GM19035 (cell line): ENCODE data around the gene OSBP2.

ENCODE experiments used
- ATAC-seq: cut with Tn5 transposase; IDR thresholded peaks from one replicate; pipeline ENCODE4 v1.9.1; 2021; ENCODE audit not compliant: unreplicated experiment

The OSBP2 gene

DNA sequence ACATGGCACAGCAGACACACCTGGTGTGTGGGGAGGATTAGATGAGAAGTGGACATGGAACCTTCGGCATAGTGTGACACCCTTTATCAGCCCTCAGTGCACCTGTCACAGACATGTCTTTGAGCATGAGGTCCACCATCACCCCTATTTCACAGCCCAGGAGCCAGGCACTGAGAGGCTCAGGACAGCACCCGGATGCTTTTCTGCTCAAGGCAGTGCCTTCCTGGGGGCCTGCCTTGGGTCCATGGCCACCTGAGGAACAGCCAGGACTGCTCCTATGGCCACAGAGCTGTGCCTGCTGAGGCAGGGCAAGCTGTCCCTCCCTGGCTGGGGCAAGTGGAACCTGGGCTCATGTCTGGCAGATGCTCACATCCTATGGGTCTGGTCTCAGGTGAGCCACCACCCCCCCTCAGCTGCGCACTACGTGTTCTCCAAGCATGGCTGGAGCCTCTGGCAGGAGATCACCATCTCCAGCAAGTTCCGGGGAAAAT, 198.1 kb downstream of the OSBP2 start:
- ATAC-seq, result no peak

DNA sequence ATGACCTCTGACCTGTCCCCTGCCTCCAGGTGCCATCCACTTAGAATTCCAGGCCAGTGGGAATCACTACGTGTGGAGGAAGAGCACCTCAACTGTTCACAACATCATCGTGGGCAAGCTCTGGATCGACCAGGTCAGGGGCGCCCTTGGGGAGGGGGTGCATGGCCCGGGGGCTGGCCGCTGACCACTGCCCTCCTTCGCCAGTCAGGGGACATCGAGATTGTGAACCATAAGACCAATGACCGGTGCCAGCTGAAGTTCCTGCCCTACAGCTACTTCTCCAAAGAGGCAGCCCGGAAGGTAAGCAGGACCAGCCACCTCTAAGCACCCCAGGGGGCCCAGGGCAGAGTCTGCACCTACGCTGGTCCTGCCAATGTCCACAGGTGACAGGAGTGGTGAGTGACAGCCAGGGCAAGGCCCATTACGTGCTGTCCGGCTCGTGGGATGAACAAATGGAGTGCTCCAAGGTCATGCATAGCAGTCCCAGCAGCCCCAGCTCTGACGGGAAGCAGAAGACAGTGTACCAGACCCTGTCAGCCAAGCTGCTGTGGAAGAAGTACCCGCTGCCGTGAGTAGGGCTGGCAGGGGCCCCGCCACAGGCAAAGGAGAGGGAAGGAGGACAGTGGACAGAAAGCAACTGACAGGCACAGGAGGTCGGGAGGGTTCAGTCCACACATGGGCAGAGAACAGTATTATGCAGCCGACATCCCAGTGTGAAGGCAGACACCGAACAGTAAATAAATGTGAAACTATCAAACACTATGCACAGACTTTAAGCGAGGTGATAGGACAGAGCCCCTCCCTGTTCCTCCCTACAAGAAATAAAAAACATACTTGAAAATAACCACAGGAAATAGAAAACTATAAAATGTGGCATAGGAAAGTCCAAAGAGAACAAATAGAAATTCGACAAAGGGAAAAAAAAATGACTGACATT, 199.0 kb downstream of the OSBP2 start:
- no peak for ATAC-seq

DNA sequence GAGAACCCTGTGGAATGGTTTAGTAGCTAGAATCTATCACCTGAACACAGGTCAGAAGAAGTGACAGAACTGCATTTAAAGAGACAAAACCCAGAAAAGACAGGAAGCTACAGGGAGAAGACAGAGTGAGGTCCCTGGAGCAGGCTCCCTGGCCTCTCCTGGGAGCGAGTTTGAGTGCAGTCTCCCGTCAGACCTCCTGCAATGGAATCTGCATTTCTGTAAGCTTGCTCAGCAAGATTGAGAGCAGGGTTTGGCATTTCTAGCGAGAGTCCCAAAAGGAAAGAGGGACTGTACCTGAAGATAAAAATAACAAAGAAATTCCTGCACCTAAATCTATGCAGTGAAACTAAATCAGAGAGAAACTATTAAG, 199.7 kb downstream of the OSBP2 start:
- no peak for ATAC-seq

DNA sequence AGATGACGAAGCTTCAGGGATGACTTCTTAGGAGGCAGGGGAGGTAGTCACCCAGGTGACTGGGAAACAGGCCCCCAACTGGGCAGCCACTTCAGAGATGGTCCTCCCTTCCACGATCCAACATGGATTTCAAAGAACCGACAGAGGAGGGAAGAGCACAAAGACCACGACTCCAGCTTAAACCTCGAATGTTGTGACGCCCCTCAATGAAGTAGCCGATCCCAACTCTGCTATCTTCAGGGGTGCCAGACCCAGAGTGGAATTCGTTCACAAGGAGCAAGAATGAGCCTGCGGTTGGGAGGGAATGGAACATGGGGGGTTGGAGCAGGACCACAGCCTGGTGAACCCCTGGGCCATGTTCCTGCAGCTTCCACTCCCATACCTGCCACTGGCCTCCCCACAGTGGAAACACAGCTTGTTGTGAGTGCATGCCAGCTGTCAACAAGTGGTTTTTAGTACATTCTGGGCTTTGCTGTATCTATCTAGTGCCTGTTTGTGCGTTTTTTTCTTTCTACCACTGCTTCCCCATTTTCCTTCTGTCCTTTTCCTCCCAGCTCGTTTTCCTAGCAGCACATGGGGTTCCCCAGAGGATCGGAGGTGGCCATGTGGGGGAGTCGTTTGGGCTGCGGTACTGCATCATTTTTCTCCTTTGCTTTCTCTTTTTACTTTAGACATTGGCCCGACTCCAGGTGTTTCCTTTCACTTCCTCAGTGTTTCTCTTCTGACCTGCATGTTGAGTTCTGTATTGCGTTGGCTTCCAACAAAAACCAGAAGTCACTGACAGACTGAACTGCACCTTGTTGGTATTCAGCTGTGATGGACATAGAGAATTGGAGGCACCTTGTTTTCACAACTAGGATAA, 208.1 kb downstream of the OSBP2 start:
- ATAC-seq, result no peak

DNA sequence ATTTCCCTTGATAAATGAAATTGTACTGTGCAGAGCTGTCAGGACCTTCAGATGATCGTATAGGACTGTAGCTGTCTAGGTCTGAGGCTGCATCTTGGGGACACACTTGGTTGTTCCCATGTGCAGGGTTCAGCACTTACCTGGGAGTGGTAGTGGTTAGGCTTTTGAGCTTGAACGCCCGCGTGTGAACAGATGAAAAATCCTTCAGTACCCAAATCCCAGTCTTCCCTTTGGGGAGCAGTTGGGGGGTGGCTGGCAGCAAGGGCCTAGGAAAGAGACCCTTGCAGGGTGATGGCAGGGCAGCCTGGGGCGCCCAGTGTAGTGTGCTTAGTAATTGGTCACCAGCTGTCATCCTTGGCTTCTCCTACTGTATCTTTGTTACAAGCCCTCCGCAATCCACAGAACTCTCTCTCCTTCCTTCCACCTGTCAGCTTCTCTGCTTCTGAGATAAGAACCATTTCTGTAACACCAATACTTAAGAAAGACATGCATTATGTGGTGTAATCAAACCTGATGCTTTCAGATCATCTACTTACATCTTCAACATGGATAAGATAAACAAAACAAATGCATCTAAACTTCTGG, 209.3 kb downstream of the OSBP2 start:
- ATAC-seq, result no peak

DNA sequence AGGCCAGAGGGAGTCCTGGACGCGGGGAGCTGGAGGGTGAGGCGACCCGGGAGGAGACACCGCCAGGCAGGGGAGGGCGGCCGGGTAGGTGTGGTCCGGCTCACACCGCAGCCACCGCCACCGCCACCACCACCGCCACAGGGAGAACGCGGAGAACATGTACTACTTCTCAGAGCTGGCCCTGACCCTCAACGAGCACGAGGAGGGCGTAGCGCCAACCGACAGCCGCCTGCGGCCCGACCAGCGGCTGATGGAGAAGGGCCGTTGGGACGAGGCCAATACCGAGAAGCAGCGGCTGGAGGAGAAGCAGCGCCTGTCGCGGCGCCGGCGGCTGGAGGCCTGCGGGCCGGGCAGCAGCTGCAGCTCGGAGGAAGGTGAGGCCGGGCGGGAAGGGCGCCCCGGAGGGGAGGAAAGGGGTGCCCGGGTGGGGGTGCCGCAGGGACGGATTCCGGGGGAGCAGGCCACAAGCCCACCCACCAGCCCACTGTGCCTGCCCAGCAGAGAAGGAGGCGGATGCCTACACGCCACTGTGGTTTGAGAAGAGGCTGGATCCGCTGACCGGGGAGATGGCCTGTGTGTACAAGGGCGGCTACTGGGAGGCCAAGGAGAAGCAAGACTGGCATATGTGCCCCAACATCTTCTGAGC, 211.1 kb downstream of the OSBP2 start:
- ATAC-seq, result no peak

DNA sequence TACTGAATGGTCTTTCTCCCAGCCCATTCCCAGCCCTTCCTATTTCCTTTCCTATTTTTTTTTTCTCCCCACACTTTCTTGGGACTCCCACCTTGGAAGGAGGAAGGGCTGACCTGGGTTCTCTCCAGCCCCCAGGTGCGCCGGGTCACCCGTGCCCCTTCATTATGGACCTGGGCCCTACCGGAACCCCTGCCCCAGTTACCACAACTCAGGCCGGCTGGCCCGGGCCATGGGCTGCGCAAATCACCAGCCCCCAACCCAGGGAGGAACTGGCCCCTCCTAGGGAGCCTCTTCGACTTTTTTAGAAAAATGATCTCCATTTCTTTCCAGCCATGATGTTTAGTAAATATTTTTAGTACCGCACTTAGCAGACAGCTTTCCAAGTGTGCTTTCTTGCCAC, 211.7 kb downstream of the OSBP2 start:
- no peak for ATAC-seq

DNA sequence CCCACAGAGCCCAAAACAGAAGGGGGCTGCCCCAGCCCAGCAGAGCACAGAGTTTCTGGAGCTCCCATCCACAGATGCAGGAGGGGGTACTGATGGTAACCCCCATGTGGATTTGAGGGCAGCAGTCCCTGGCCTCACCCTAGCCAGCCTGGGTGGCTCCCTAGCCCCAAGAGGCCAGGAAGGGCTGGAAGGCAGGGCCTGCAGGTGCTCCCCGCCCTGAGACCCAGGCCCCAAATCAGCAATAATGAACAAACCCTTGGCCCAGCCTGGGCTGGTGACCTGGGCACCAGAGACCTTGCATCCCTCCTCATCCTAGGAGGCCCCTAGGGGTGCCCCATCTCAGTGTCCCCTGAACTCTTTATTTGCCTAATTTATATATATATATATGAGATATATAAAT, 212.3 kb downstream of the OSBP2 start:
- ATAC-seq, result no peak

DNA sequence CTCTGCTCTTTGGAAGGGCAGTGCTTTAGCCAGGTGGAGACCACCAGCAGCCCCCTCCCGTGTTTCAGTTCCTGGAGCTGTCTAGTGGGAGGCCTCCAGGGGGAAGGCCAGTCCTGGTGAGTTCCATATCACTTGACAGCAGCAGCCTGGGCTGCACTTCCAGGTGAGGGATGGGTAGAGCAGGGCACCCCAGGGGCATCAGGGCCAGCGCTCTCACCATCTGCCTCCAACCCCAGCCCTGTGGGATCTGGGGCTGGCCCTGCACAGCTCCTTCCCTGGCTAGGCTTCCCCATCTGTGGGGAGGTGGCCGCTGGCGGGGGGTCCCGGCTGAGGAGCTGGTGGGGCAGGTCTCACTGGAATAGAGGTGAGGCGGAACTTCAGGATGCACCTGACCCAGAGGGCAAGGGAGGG, 213.4 kb downstream of the OSBP2 start:
- no peak for ATAC-seq

DNA sequence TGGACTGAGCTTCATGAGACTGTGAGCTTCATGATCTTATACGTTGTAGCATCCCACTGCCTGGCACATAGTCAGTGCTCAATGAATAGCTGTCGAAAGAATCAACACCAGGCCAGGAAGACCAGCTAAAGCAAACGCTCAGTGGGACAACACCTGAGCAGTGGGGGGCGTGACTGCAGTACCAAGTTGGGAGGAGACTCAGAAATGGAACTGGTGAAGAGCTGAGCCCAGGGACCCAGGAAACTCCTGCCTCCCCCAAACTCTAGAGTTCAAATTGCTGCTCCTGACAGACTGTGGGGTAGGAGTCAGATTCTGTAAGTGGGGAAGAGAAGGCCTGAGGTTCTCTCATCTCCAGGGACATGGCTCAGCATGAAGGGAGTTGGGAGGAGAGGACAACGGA, 214.6 kb downstream of the OSBP2 start:
- no peak for ATAC-seq

DNA sequence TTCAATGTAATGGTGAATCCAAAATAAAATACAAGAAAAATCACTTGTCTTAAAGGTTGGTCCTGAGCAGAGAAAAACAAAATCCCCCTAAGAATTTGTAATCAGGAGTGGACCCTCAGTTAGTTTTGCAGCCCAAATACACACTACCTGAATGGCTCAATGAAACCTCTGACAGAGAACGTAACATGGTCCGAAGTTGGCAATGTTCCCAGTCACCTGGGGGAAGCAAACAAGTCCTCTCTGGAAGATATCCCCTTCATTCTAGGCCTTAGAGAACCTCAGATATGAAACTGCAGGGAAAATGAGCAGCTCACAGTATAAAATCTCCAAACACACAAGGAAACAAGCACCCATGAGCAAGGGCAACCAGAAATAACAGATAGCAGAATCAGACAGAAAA, 215.7 kb downstream of the OSBP2 start:
- no peak for ATAC-seq

DNA sequence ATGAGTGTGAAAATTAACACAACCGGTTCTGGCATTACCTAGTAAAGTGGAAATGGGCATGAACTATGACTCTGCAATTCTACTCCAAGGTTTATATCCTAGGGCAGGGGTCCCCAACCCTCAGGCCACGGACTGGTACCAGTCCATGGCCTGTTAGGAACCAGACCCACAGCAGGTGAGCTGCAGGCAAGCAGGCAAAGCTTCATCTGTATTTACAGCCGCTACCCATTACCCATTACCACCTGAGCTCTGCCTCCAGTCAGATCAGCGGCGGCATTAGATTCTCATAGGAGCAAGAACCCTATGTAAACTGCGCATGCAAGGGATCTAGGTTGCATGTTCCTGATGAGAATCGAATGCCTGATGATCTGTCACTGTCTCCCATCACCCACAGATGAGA, 224.1 kb downstream of the OSBP2 start:
- ATAC-seq, result no peak

DNA sequence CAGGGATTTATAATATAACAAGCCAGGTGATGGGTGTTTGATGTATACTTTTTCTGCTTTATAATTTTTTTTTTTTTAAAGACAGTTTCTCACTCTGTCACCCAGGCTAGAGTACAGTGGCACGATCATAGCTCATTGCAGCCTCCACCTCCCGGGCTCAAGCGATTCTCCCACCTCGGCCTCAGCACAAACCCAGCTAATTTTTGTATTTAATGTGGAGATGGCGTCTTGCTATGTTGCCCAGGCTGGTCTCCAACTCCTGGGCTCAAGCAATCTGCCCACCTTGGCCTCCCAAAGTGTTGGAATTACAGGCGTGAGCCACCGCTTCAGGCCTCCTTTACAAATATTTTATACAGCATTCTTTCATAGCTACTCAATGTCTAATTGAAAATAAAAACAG, 225.3 kb downstream of the OSBP2 start:
- ATAC-seq, result no peak

DNA sequence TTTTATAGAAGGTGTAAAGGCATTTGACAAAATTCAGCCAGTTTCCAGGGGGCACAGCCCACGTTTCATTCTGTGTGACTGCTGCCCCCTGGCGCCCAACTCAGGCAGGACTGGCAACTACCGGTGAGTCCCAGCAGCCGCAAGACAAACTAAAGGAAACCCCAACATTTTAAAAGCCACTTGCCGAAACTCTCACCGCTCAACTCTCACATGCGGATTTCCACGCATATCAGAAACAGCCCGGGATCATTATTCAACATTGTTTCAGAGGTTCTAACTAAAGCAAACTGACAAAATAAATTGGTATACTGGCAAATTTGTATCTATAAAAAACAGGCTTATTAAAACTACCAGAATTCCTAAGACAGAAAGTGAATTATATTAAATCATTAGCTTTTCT, 225.7 kb downstream of the OSBP2 start:
- ATAC-seq, result no peak

DNA sequence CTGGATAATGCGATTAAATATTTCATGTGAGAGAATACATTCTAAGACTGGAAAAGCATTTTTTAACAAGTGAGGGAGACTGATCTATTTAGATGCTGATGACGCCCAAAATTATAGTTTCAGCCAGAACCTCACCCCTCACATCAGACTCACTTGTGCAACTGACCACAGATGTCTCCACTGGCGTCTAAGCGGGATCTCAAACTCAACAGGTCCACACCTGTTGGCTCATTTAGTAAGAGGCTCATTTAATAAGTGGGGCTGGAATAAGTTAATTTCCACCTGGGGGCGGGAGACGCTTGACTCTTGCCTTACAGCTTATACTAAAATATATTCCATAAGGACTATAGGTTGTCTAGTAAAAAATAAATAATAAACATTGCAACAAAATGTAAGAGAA, 226.4 kb downstream of the OSBP2 start:
- no peak for ATAC-seq

DNA sequence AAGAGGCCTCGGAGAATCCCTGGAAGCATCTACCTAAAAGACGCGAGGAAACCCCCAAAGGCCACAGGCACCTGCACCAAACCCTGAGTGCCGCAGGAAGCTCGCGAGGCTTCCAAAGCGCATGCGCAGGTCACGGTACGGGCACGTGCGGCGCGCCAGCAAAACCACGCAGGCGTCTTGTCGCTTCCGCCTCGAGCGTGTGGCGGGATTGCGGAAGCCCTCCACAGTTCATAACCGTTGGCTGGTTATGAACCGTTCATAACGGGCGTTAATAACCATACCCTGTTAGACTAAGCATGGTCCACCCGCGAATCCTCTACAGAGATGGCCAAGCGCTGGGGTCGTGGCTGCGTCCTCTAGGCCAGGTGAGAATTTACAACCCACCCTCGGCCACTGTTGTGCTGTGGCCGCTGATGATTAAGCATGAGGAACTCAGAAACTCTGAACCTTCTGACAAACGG, 227.5 kb downstream of the OSBP2 start:
- no peak for ATAC-seq

DNA sequence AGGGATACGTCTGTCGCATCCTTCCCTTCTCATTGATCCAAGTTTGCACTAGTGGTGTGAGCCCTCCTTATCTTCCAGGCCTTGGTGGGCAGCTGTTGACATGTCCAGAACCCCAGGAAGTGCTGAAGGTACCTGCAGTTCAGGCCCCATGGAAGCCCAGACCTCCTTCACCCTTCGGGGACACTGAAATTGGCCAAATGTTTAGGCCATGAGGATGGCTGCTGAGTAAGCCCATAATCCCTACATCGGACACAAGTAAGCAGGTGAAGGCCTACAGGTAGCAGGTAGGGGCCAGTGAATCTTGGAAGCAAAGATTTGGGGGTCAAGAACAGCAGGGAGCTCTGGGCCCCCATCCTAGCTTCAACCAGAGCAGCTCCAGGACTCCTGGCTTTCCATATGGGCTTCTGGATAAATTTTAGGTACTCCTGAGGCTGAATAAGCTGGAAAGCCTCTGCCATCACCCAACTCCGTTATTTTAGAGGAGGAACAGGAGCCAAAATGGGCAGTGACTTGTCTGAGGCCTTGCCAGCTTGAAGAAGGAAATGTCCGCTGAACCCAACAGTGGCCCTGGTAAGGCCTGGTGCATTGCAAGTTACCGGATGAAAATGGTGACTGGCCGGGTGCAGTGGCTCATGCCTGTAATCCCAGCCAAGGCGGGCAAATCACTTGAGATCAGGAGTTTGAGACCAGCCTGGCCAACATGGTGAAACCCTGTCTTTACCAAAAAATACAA, 228.7 kb downstream of the OSBP2 start:
- ATAC-seq, result no peak

DNA sequence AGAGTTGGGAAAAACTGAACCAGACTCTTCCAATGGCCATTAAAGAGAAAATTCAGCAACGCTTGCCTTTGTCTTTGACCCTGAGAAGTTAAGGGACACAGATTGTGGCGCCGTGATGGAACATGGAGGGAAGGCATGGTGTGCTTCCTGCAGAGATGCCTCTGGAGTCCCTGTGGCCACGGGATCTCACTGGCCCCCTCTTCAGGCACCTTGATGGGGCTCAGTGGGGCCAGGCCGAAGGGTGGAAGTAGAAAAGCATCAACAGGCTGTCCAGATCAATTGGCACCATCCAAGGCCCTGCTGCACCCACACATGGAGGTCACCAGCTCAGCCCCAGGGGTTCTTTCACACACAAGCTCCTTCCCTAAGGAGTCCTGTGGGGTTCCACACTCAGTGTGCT, 231.0 kb downstream of the OSBP2 start:
- no peak for ATAC-seq

DNA sequence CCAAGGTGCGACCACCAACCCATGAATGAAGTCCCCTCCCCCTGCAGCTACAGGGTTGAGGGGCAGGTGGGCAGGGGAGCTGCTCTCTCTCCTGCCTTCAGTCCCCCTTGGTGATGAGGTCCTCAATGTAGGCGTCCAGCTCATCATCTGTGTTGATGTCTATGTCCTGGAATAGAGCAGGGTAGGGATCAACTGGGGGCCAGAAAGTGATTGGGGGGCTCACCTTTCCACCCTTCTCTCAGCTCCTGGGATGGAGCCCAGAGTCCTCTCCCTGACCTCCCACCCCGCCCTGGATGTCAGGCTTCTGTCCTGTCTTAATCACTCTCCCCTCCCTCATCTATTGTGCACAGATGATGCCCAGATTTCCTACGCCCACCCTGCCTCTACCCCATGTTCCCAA, 232.0 kb downstream of the OSBP2 start:
- no peak for ATAC-seq

DNA sequence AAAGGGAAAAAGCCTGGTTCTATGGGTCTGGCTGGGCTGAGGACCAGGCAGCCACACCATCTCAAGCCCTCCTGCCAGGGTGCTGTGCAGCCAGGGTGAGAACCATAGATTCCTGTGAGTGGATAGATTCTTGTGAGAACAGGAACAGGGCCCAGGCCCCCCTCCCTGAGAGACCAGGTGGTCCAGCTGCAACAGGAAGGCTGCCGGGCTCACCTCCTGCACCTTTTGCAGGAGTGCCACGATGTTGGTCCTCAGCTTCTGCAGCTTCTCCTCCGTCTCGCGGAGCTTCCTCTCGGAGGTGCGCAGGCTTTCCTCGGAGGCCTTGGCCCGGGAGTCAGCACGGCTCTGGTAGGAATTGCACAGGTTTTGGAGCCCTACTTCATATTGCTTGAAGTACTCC, 233.1 kb downstream of the OSBP2 start:
- ATAC-seq, result no peak
